ENCODE measurements around the gene GIPC1. TPM values are rescaled to one million over a fixed set of nuclear protein-coding genes. Genes with fewer than 3 reads are reported as not detected.
A peak's percentile ranks its signal among the peaks of the same experiment; 100 is the strongest.

Gene GIPC1
- total and polyA plus RNA-seq, 9 of the 15 experiments (the other 6 are each of a cell fraction or from before 2014, with no cell fraction given) = 0.49 to 54.7 (median 24.8) TPM

DNA sequence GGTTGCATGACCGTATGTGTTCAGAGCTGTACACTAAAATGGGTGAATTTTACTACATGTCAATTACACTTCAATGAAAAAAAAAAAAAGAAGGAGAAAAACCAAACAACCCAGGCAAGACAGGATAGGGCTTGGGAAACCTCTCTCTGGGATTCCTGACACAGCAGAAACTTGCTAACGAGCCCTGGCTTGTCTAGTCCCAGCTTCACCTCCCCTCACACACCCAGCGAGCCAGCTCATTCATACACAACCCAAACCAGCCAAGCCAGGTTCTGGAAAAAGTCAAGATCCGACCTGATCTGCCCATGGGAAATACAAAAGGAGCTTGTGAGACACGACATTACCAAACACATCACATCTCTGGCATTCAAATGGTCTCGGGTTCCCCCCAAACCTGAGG is 29.8 kb upstream of the GIPC1 start:
- CTCF ChIA-PET (ENCODE audit: low intra/inter-chr PET ratio) = no interaction called here
- H3K36me3 ChIP-seq (ENCODE audit: control insufficient read depth, insufficient read depth, low read length) = peaks cover 3% of the 10 kb centered on the region; the same call in 2 of the 3 replicates

More for the DNA sequence above, 29.8 kb upstream of the GIPC1 start:
- Histone ChIP-seq H3K4me1 (replicated peaks in 1 of 2; ENCODE audit: control insufficient read depth in 2 of 2, insufficient read depth in 2 of 2, low read length in 2 of 2) (peaks cover 22 to 46% of the 10 kb centered on the region in 2 experiments; a peak in 4 of 5 replicates), H3K9me3 (replicated peaks; ENCODE audit: control insufficient read depth, insufficient read depth, low read depth, low read length) (no peaks in the 10 kb centered on the region), H3K4me3 (no peak overlapping the region), H4K20me1 (replicated peaks; ENCODE audit: control insufficient read depth, insufficient read depth, low read length) (peaks cover 5% of the 10 kb centered on the region; the same call in 1 of the 2 replicates), H3K9ac (ENCODE audit: insufficient read depth in 1 of 2, low read depth in 2 of 2, low read length in 2 of 2) (peak overlapping the region in 1 of 2 experiments; percentile 32; a peak in 1 of 4 replicates), H3K9me1 (ENCODE audit: control insufficient read depth, insufficient read depth, low read length) (no peaks in the 10 kb centered on the region), H3K4me2 (ENCODE audit: insufficient read depth, low read length) (peak overlapping the region; percentile 26), H3K27ac (ENCODE audit: extremely low read depth, low read depth, low read length) (peak overlapping the region; percentile 11; the same call in 1 of the 3 replicates), H3K27me3 (ENCODE audit: control insufficient read depth in 2 of 2, insufficient read depth in 2 of 2, low read length in 2 of 2) (no peaks in the 10 kb centered on the region), H3K79me2 (ENCODE audit: control insufficient read depth, insufficient read depth, low read length) (peaks cover 13% of the 10 kb centered on the region), H2AFZ (ENCODE audit: low read depth, low read length) (peak overlapping the region; percentile 64)
- TF ChIP-seq, protein P1, sequence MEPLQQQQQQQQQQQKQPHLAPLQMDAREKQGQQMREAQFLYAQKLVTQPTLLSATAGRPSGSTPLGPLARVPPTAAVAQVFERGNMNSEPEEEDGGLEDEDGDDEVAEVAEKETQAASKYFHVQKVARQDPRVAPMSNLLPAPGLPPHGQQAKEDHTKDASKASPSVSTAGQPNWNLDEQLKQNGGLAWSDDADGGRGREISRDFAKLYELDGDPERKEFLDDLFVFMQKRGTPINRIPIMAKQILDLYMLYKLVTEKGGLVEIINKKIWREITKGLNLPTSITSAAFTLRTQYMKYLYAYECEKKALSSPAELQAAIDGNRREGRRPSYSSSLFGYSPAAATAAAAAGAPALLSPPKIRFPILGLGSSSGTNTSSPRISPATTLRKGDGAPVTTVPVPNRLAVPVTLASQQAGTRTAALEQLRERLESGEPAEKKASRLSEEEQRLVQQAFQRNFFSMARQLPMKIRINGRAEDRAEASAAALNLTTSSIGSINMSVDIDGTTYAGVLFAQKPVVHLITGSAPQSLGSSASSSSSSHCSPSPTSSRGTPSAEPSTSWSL (CRISPR knock-in tag; IDR thresholded peaks at IDR 0.05; ENCODE audit: borderline replicate concordance) = no peak
- peak; percentile 82 for TF ChIP-seq ZNF316 (IDR thresholded peaks at IDR 0.05)
- peak; percentile 60 for TF ChIP-seq MAFG (tag; conservative IDR thresholded peaks at IDR 0.05)
- TF ChIP-seq, protein P2, sequence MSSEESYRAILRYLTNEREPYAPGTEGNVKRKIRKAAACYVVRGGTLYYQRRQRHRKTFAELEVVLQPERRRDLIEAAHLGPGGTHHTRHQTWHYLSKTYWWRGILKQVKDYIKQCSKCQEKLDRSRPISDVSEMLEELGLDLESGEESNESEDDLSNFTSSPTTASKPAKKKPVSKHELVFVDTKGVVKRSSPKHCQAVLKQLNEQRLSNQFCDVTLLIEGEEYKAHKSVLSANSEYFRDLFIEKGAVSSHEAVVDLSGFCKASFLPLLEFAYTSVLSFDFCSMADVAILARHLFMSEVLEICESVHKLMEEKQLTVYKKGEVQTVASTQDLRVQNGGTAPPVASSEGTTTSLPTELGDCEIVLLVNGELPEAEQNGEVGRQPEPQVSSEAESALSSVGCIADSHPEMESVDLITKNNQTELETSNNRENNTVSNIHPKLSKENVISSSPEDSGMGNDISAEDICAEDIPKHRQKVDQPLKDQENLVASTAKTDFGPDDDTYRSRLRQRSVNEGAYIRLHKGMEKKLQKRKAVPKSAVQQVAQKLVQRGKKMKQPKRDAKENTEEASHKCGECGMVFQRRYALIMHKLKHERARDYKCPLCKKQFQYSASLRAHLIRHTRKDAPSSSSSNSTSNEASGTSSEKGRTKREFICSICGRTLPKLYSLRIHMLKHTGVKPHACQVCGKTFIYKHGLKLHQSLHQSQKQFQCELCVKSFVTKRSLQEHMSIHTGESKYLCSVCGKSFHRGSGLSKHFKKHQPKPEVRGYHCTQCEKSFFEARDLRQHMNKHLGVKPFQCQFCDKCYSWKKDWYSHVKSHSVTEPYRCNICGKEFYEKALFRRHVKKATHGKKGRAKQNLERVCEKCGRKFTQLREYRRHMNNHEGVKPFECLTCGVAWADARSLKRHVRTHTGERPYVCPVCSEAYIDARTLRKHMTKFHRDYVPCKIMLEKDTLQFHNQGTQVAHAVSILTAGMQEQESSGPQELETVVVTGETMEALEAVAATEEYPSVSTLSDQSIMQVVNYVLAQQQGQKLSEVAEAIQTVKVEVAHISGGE (CRISPR knock-in tag; IDR thresholded peaks at IDR 0.05) = no peak
- TF ChIP-seq CSDE1 (IDR thresholded peaks at IDR 0.05) = no peak
- TF ChIP-seq MAFF (IDR thresholded peaks at IDR 0.05; ENCODE audit: low read length) = peak; percentile 17; the same call in 1 of the 2 replicates
- TF ChIP-seq, protein P3, sequence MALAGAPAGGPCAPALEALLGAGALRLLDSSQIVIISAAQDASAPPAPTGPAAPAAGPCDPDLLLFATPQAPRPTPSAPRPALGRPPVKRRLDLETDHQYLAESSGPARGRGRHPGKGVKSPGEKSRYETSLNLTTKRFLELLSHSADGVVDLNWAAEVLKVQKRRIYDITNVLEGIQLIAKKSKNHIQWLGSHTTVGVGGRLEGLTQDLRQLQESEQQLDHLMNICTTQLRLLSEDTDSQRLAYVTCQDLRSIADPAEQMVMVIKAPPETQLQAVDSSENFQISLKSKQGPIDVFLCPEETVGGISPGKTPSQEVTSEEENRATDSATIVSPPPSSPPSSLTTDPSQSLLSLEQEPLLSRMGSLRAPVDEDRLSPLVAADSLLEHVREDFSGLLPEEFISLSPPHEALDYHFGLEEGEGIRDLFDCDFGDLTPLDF (CRISPR knock-in tag; IDR thresholded peaks at IDR 0.05) = no peak
- TF ChIP-seq RBM34 (IDR thresholded peaks at IDR 0.05; ENCODE audit: borderline replicate concordance, insufficient read depth, low read length) = no peak
- peak; percentile 60 for TF ChIP-seq C11orf30 (IDR thresholded peaks at IDR 0.05; ENCODE audit: low read depth)
- intact Hi-C loops (cut with micrococcal nuclease) (no loop called here), in situ Hi-C loops (cut with MboI) (no loop called here)
- WGBS (ENCODE audit: insufficient coverage, low coverage, missing lambda C conversion rate) = 34% methylated on average over 6 of the region's 6 CpGs
- DNase-seq (ENCODE audit: extremely low read depth in 1 of 4, low spot score in 3 of 4) (no peak), FAIRE-seq (no peak), ATAC-seq (no peak)
- no TSS peak for BruUV-seq (replicated peaks)
- POLR2A ChIA-PET = interaction anchor here (0.9 to 1.4 kb wide), 4 partner anchors 9 to 19 kb away, joined by 3 to 6 read pairs (median 4); no protein-coding TSS in a partner anchor

Measured in K562 (cell line).